ENCODE data around the gene INO80E. TPM values are rescaled to one million over a fixed set of nuclear protein-coding genes. Genes with fewer than 3 reads are reported as not detected.

Gene INO80E
- total RNA-seq, 1 experiment from 2014 or later = 94.1 TPM

- Histone ChIP-seq H3K4ac (ENCODE audit: low read depth, low read length) (no peak overlapping the region), H2BK5ac (ENCODE audit: insufficient read length, low read length) (no peak overlapping the region), H3K56ac (ENCODE audit: insufficient read length, low read depth, low read length) (no peak overlapping the region), H4K91ac (ENCODE audit: insufficient read length, low read depth, low read length) (no peak overlapping the region), H3K4me1 (ENCODE audit: insufficient read depth, low read length) (no peaks in the 10 kb centered on the region; the same call in 1 of the 2 replicates), H4K20me1 (ENCODE audit: control insufficient read depth, insufficient read depth, insufficient read length) (no peaks in the 10 kb centered on the region), H3K27me3 (ENCODE audit: insufficient read depth, low read length) (no peaks in the 10 kb centered on the region), H2BK120ac (ENCODE audit: low read depth, low read length, poor library complexity, severe bottlenecking) (no peak overlapping the region), H3K23me2 (ENCODE audit: insufficient read length, low read depth, low read length, poor library complexity, severe bottlenecking) (peaks cover 9% of the 10 kb centered on the region), H3K14ac (ENCODE audit: insufficient read depth, low read length) (no peak overlapping the region), H3K23ac (ENCODE audit: insufficient read length, low read depth, low read length) (no peak overlapping the region), H4K8ac (replicated peaks; ENCODE audit: insufficient read length, low read depth, low read length) (no peak overlapping the region), H2AK5ac (ENCODE audit: insufficient read length, low read length) (no peak overlapping the region), H3K79me1 (ENCODE audit: insufficient read depth, low read depth, low read length, poor library complexity, severe bottlenecking) (no peaks in the 10 kb centered on the region), H3K9ac (ENCODE audit: extremely low read depth, insufficient read length, low read length) (peak overlapping the region; percentile 46), H2BK15ac (ENCODE audit: low read depth, low read length) (no peak overlapping the region), H3K27ac (ENCODE audit: insufficient read length, low read depth, low read length) (no peak overlapping the region), H3K79me2 (ENCODE audit: insufficient read depth, low read length) (no peaks in the 10 kb centered on the region), H3K9me3 (ENCODE audit: control insufficient read depth, low read depth, low read length) (no peaks in the 10 kb centered on the region), H3K4me2 (ENCODE audit: insufficient read depth, insufficient read length, low read length) (peak overlapping the region; percentile 47), H3K18ac (ENCODE audit: insufficient read length, low read depth, low read length) (no peak overlapping the region), H2BK12ac (ENCODE audit: insufficient read length, low read depth, low read length) (no peak overlapping the region), H2BK20ac (ENCODE audit: low read depth, low read length, poor library complexity, severe bottlenecking) (no peak overlapping the region), H4K5ac (ENCODE audit: insufficient read length, low read depth, low read length) (no peak overlapping the region), H3T11ph (ENCODE audit: low read length) (no peak overlapping the region), H2AFZ (ENCODE audit: low read length) (no peak overlapping the region)
- Mint-ChIP-seq H3K36me3 (ENCODE audit: insufficient read depth in 1 of 3, low read depth in 3 of 3) (peaks cover 3 to 16% (median 16%) of the 10 kb centered on the region in 3 experiments), H3K4me3 (peak overlapping the region; percentile 78 to 87), H3K4me1 (peaks cover 13 to 16% of the 10 kb centered on the region in 2 experiments), H3K9me3 (no peaks in the 10 kb centered on the region), H3K27me3 (ENCODE audit: low read depth) (peaks cover 4% of the 10 kb centered on the region), H3K27ac (peak overlapping the region in 1 of 3 experiments; percentile 61; a peak in 1 of 7 replicates)
- DNase-seq = no peak
- no CpG with 5 or more reads among the region's 18 CpGs for WGBS (ENCODE audit: extremely low coverage, insufficient read length, low lambda C conversion rate)
- TF ChIP-seq CTCF (conservative IDR thresholded peaks at IDR 0.05) = no peak
These were observed 33.6 kb upstream of the INO80E start for GRCh38 chr16:29962344-29962994.
